ENCODE data around the gene CHCHD2. TPM values are rescaled to one million over a fixed set of nuclear protein-coding genes. Genes with fewer than 3 reads are reported as not detected.

The CHCHD2 gene
- total and polyA plus RNA-seq, 2 of the 13 experiments (the other 11 are each of a cell fraction or from before 2014, with no cell fraction given), result 330 to 572 TPM

GRCh38 chr7:56106108-56107073 is at the start of gene CHCHD2 (continued):
- TF ChIP-seq ZNF580 (CRISPR knock-in tag; IDR thresholded peaks at IDR 0.05; ENCODE audit: borderline replicate concordance, low read depth) (peak; percentile 76; the same call in 1 of the 2 replicates), HOXA9 (CRISPR knock-in tag; IDR thresholded peaks at IDR 0.05; ENCODE audit: borderline replicate concordance) (0 out of 2 replicates have a peak, but pooled peaks have one; percentile 63), POLR2AphosphoS5 (IDR thresholded peaks at IDR 0.05; ENCODE audit: low read depth, low read length) (peak; percentile 76), ZNF557 (CRISPR knock-in tag; IDR thresholded peaks at IDR 0.05) (no peak), SPEN (CRISPR knock-in tag; IDR thresholded peaks at IDR 0.05; ENCODE audit: low read depth) (peak; percentile 80), HOXA3 (CRISPR knock-in tag; IDR thresholded peaks at IDR 0.05) (peak; percentile 88), THAP9 (CRISPR knock-in tag; IDR thresholded peaks at IDR 0.05; ENCODE audit: borderline replicate concordance) (peak; percentile 84), RFXANK (CRISPR knock-in tag; IDR thresholded peaks at IDR 0.05) (no peak; the same call in none of the 2 replicates), BCL6 (CRISPR knock-in tag; IDR thresholded peaks at IDR 0.05) (no peak), HHEX (CRISPR knock-in tag; IDR thresholded peaks at IDR 0.05) (no peak; the same call in 1 of the 2 replicates), GRHL1 (CRISPR knock-in tag; conservative IDR thresholded peaks at IDR 0.05) (no peak), ZNF430 (CRISPR knock-in tag; IDR thresholded peaks at IDR 0.05) (peak; percentile 92), POLR2A (IDR thresholded peaks at IDR 0.05; ENCODE audit: insufficient read depth in 1 of 2, low read depth in 2 of 2, low read length in 2 of 2) (peak; percentile 52 to 74; a peak in 3 of 4 replicates), MAF1 (CRISPR knock-in tag; IDR thresholded peaks at IDR 0.05; ENCODE audit: borderline replicate concordance) (no peak), ZNF564 (CRISPR knock-in tag; IDR thresholded peaks at IDR 0.05) (peak; percentile 51; the same call in 1 of the 2 replicates), NR2F1 (CRISPR knock-in tag; IDR thresholded peaks at IDR 0.05) (no peak), ZSCAN22 (CRISPR knock-in tag; IDR thresholded peaks at IDR 0.05) (no peak), MTERF4 (CRISPR knock-in tag; IDR thresholded peaks at IDR 0.05) (0 out of 2 replicates have a peak, but pooled peaks have one; percentile 17), SNAPC2 (CRISPR knock-in tag; IDR thresholded peaks at IDR 0.05) (no peak), MTF2 (CRISPR knock-in tag; IDR thresholded peaks at IDR 0.05; ENCODE audit: borderline replicate concordance) (peak; percentile 79; the same call in 1 of the 2 replicates), ETV5 (CRISPR knock-in tag; IDR thresholded peaks at IDR 0.05; ENCODE audit: borderline replicate concordance) (peak; percentile 71), ZNF740 (CRISPR knock-in tag; IDR thresholded peaks at IDR 0.05) (no peak), ARHGAP35 (CRISPR knock-in tag; IDR thresholded peaks at IDR 0.05; ENCODE audit: borderline replicate concordance) (peak; percentile 49; the same call in 1 of the 2 replicates), AGO2 (optimal IDR thresholded peaks at IDR 0.05; ENCODE audit: low read depth, low read length) (peak; percentile 57)

All from HepG2 (cell line).